MM.1S (cell line): ENCODE measurements around the gene TBRG4.

Source experiments
- EZH2phosphoT487 ChIP-seq: fragments of 300-600 bp; sonication (generic); IDR thresholded peaks from 2 replicates; pipeline ENCODE4 v1.6.1; 2018; ENCODE audit warnings: antibody characterized with exemption, low read length
- TF ChIP-seq, protein P1 (sequence below): fragments of 300-600 bp; sonication (generic); IDR thresholded peaks from 2 replicates; pipeline ENCODE4 v1.5.1; 2016; ENCODE audit warnings: antibody characterized with exemption, low read length, mixed read lengths

DNA sequence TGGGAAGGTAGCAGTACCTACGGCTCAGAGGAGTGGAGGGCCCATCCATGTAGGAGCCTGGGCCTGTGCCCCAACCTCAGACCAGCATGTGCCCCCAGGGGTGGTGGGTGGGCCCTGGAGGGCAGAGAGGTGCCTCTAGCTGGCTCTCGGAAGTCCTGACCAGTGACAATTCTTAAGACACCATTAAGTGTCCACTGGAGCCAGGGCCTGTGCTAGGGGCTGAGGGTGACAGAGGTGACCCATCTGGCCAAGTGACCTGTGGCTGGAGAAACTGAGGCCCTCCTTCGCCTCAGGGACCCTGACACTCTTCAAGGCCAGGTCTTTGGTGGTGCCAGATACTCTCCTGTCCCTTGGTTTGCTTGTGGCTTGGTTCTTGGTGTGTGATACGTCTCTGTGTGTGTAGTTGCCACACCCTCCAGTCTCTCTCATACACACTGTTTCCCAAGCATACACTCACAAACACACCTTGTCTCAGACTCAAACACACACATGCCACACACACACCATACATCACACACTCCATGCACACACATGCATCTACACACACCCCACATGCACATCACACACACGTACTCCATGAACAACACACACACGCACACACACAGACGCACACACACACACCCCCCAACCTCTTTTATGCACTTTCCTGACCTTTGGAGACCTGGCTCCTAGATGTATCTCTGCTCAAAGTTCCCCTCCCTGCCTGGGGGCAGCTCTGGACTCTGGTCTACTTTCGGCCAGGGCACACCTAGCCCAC lies 45.2 kb upstream of the TBRG4 start:
- no peak for TF ChIP-seq EZH2phosphoT487
- TF ChIP-seq, protein P1, sequence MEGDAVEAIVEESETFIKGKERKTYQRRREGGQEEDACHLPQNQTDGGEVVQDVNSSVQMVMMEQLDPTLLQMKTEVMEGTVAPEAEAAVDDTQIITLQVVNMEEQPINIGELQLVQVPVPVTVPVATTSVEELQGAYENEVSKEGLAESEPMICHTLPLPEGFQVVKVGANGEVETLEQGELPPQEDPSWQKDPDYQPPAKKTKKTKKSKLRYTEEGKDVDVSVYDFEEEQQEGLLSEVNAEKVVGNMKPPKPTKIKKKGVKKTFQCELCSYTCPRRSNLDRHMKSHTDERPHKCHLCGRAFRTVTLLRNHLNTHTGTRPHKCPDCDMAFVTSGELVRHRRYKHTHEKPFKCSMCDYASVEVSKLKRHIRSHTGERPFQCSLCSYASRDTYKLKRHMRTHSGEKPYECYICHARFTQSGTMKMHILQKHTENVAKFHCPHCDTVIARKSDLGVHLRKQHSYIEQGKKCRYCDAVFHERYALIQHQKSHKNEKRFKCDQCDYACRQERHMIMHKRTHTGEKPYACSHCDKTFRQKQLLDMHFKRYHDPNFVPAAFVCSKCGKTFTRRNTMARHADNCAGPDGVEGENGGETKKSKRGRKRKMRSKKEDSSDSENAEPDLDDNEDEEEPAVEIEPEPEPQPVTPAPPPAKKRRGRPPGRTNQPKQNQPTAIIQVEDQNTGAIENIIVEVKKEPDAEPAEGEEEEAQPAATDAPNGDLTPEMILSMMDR = no peak
